Astrocyte (in vitro differentiated cells and primary cell): ENCODE results near the gene MPP3.

ENCODE experiments used
- CTCF ChIP-seq: IDR thresholded peaks from 2 replicates; pipeline ENCODE4 v1.5.1; 2011; ENCODE audit warnings: low read depth, mild to moderate bottlenecking, inconsistent platforms, low read length, moderate library complexity; ENCODE audit not compliant: insufficient read depth
- EZH2 ChIP-seq: IDR thresholded peaks from 2 replicates; pipeline ENCODE4 v1.6.1; 2012; ENCODE audit warnings: mild to moderate bottlenecking, low read length, inconsistent platforms; ENCODE audit not compliant: insufficient read depth

- TF ChIP-seq EZH2 (no peak), CTCF (no peak)
Observed at GRCh38 chr17:43769859-43770258, 63.1 kb downstream of the MPP3 start.
